HG02973 (cell line): ENCODE results near the gene KLK11.
"Not testable (repeated sequence)": the region's sequence is repeated elsewhere in the genome, so short reads cannot be mapped to it uniquely, and the experiment has no call there.

Experiments
- ATAC-seq: cut with Tn5 transposase; IDR thresholded peaks from one replicate; pipeline ENCODE4 v1.9.1; 2021; ENCODE audit warnings: moderate library complexity; ENCODE audit not compliant: unreplicated experiment

KLK11 gene

GRCh38 chr19:51006406-51006805, 20.0 kb downstream of the KLK11 start:
- no peak for ATAC-seq

GRCh38 chr19:51005248-51005647, 21.2 kb downstream of the KLK11 start:
- ATAC-seq = no peak

GRCh38 chr19:51003316-51003715, 23.1 kb downstream of the KLK11 start:
- no peak for ATAC-seq

- ATAC-seq = no peak
Measured at GRCh38 chr19:51002542-51003311, 23.7 kb downstream of the KLK11 start.

GRCh38 chr19:51002089-51002532, 24.3 kb downstream of the KLK11 start:
- no peak for ATAC-seq

GRCh38 chr19:51001515-51001914, 24.9 kb downstream of the KLK11 start, which contains the start of gene KLK8:
Gene KLK8 (minus strand): TSS chr19:51001604. CDS start chr19:51001167, 437 bp downstream.
- no peak for ATAC-seq

- ATAC-seq = no peak
Measured at GRCh38 chr19:51000981-51001380, 25.4 kb downstream of the KLK11 start.

GRCh38 chr19:51000426-51000825, 26.0 kb downstream of the KLK11 start:
- ATAC-seq = no peak

- no peak for ATAC-seq
Measured at GRCh38 chr19:50998686-50999085, 27.7 kb downstream of the KLK11 start.

GRCh38 chr19:50998061-50998460, 28.4 kb downstream of the KLK11 start:
- ATAC-seq = no peak

- ATAC-seq = no peak
Measured at GRCh38 chr19:50994129-50994528, 32.3 kb downstream of the KLK11 start.

- ATAC-seq = no peak
Measured at GRCh38 chr19:50992666-50993035, 33.8 kb downstream of the KLK11 start.

- ATAC-seq = not testable (repeated sequence)
Measured at GRCh38 chr19:50984416-50984815, 42.0 kb downstream of the KLK11 start.

GRCh38 chr19:50983625-50984292, 42.7 kb downstream of the KLK11 start, which contains the start of gene KLK7:
Gene KLK7 (minus strand): TSS chr19:50983917. CDS start chr19:50982399, 1,518 bp downstream.
- ATAC-seq = no peak

GRCh38 chr19:50982186-50982585, 44.2 kb downstream of the KLK11 start:
- no peak for ATAC-seq

GRCh38 chr19:50981587-50982146, 44.7 kb downstream of the KLK11 start:
- no peak for ATAC-seq

GRCh38 chr19:50980208-50980607, 46.2 kb downstream of the KLK11 start:
- ATAC-seq = no peak

GRCh38 chr19:50979758-50980157, 46.7 kb downstream of the KLK11 start:
- no peak for ATAC-seq

GRCh38 chr19:50978772-50979390, 47.5 kb downstream of the KLK11 start:
- no peak for ATAC-seq

GRCh38 chr19:50977626-50978025, 48.8 kb downstream of the KLK11 start:
- ATAC-seq = no peak

GRCh38 chr19:50975766-50976165, 50.6 kb downstream of the KLK11 start:
- ATAC-seq = no peak
